IMR-90 (cell line): ENCODE measurements around the gene DNAH9. TPM values are rescaled to one million over a fixed set of nuclear protein-coding genes. Genes with fewer than 3 reads are reported as not detected.

Source experiments
- ATAC-seq: fragments of 200-7000 bp; cut with Tn5 transposase; 2 replicates; pipeline ENCODE4 v1.9.1; 2020; ENCODE audit warnings: low read depth, mild to moderate bottlenecking, moderate library complexity
- BruUV-seq: library from RNA; stranded (reverse); fragments of 400-500 nt; replicated peaks from 2 replicates; lab custom pipeline; 2021; lab: Mats Ljungman, UMichigan
- CTCF ChIA-PET: fragments of 300-600 bp; formaldehyde crosslinking; extraction: SDS; loops from one replicate; lab custom pipeline; 2021; ENCODE audit warnings: antibody characterized with exemption; lab: Yijun Ruan, JAX
- POLR2A ChIA-PET: fragments of 300-600 bp; sonication (Branson Sonifier 250); formaldehyde crosslinking; loops from one replicate; lab custom pipeline; 2022; ENCODE audit warnings: antibody characterized with exemption; ENCODE audit not compliant: unreplicated experiment; lab: Charles Lee
- DNase-seq: peaks from one replicate; pipeline ENCODE4 v3.0.0; 2013
- H2AFZ ChIP-seq: replicated peaks from 2 replicates; pipeline ENCODE3; 2013; ENCODE audit warnings: low read length, mild to moderate bottlenecking; ENCODE audit not compliant: poor library complexity
- H2AK5ac ChIP-seq: 2 replicates; pipeline ENCODE4 v1.6.1; 2013; ENCODE audit warnings: low read depth, low read length, inconsistent platforms
- H2AK9ac ChIP-seq: replicated peaks from 2 replicates; pipeline ENCODE3; 2013; ENCODE audit warnings: mild to moderate bottlenecking, low read depth, low read length, moderate library complexity; ENCODE audit not compliant: poor library complexity
- H2BK120ac ChIP-seq: 2 replicates; pipeline ENCODE4 v1.6.1; 2013; ENCODE audit warnings: low read depth, low read length, inconsistent platforms
- H2BK15ac ChIP-seq: 3 replicates; pipeline ENCODE4 v1.6.1; 2013; ENCODE audit warnings: low read depth, low read length, inconsistent platforms
- H2BK20ac ChIP-seq: 2 replicates; pipeline ENCODE4 v1.6.1; 2013; ENCODE audit warnings: low read depth, mild to moderate bottlenecking, inconsistent platforms, low read length, moderate library complexity
- H2BK5ac ChIP-seq: 2 replicates; pipeline ENCODE4 v1.6.1; 2013; ENCODE audit warnings: mild to moderate bottlenecking, low read depth, low read length, inconsistent platforms; ENCODE audit not compliant: poor library complexity, severe bottlenecking
- H3K14ac ChIP-seq: replicated peaks from 2 replicates; pipeline ENCODE4 v1.6.1; 2013; ENCODE audit warnings: low read depth, low read length, inconsistent platforms
- H3K18ac ChIP-seq: 2 replicates; pipeline ENCODE4 v1.6.1; 2013; ENCODE audit warnings: low read depth, low read length, control low read depth
- H3K23ac ChIP-seq: 2 replicates; pipeline ENCODE4 v1.6.1; 2013; ENCODE audit warnings: low read depth, low read length, inconsistent platforms
- H3K27ac ChIP-seq: 2 replicates; pipeline ENCODE4 v1.5.1; 2013; ENCODE audit warnings: mild to moderate bottlenecking, control low read depth, low read length; ENCODE audit not compliant: insufficient read depth
- H3K27me3 ChIP-seq: 2 replicates; pipeline ENCODE4 v1.6.1; 2013; ENCODE audit warnings: low read length; ENCODE audit not compliant: control insufficient read depth, insufficient read depth
- H3K36me3 ChIP-seq: 2 replicates; pipeline ENCODE4 v1.6.1; 2013; ENCODE audit warnings: low read length, mixed read lengths; ENCODE audit not compliant: control insufficient read depth, insufficient read depth
- H3K4ac ChIP-seq: 2 replicates; pipeline ENCODE4 v1.6.1; 2013; ENCODE audit warnings: low read depth, low read length, inconsistent platforms
- H3K4me1 ChIP-seq: 2 replicates; pipeline ENCODE4 v1.6.1; 2013; ENCODE audit warnings: low read length, mixed read lengths; ENCODE audit not compliant: control insufficient read depth, insufficient read depth
- H3K4me2 ChIP-seq: 2 replicates; pipeline ENCODE4 v1.6.1; 2013; ENCODE audit warnings: low read depth, mild to moderate bottlenecking, control low read depth, low read length, moderate library complexity
- H3K4me3 ChIP-seq: 2 replicates; pipeline ENCODE4 v1.5.1; 2013; ENCODE audit warnings: low read depth, mild to moderate bottlenecking, control low read depth, low read length, moderate library complexity; ENCODE audit not compliant: insufficient read depth
- H3K56ac ChIP-seq: 2 replicates; pipeline ENCODE4 v1.6.1; 2013; ENCODE audit warnings: low read length, inconsistent platforms; ENCODE audit not compliant: insufficient read depth; ENCODE audit errors: extremely low read depth
- H3K79me1 ChIP-seq, 2 experiments: 2 replicates each; pipeline ENCODE4 v1.6.1; 2013; ENCODE audit warnings: low read length in 2 of 2, inconsistent platforms in 1 of 2, low read depth in 1 of 2
- H3K9ac ChIP-seq: 2 replicates; pipeline ENCODE4 v1.6.1; 2013; ENCODE audit warnings: low read depth, low read length, control low read depth
- H3K9me1 ChIP-seq: 2 replicates; pipeline ENCODE4 v1.6.1; 2013; ENCODE audit warnings: low read length, inconsistent platforms; ENCODE audit not compliant: insufficient read depth
- H3K9me3 ChIP-seq: 2 replicates; pipeline ENCODE4 v1.6.1; 2013; ENCODE audit warnings: low read length; ENCODE audit not compliant: control insufficient read depth, insufficient read depth
- H4K20me1 ChIP-seq: 2 replicates; pipeline ENCODE4 v1.6.1; 2013; ENCODE audit warnings: low read length, inconsistent platforms; ENCODE audit not compliant: insufficient read depth
- H4K5ac ChIP-seq: 2 replicates; pipeline ENCODE4 v1.6.1; 2013; ENCODE audit warnings: mild to moderate bottlenecking, low read depth, low read length, control low read depth
- H4K8ac ChIP-seq, 2 experiments: 2 replicates each; pipeline ENCODE4 v1.6.1; 2013; ENCODE audit warnings: low read depth in 2 of 2, low read length in 2 of 2, control low read depth in 1 of 2, inconsistent platforms in 1 of 2
- H4K91ac ChIP-seq: 2 replicates; pipeline ENCODE4 v1.6.1; 2013; ENCODE audit warnings: low read depth, low read length, inconsistent platforms; ENCODE audit not compliant: insufficient read depth
- CEBPB ChIP-seq: IDR thresholded peaks from 2 replicates; pipeline ENCODE4 v1.6.1; 2012; ENCODE audit warnings: low read depth, low read length, improper control_type of control experiment
- MXI1 ChIP-seq: IDR thresholded peaks from 2 replicates; pipeline ENCODE4 v1.6.1; 2012; ENCODE audit warnings: low read depth, mild to moderate bottlenecking, low read length, moderate library complexity, borderline replicate concordance
- RAD21 ChIP-seq: IDR thresholded peaks from 2 replicates; pipeline ENCODE4 v1.6.1; 2012; ENCODE audit warnings: low read length, improper control_type of control experiment
- SMC3 ChIP-seq: fragments of 150-350 bp; IDR thresholded peaks from 2 replicates; pipeline ENCODE4 v1.6.1; 2016; ENCODE audit warnings: low read depth, mild to moderate bottlenecking, antibody characterized with exemption, low read length, moderate library complexity
- WGBS, 2 experiments: methylation state at CpG; one replicate each; pipeline versions ENCODE4 v1.1.5 to v1.1.7; 2013; ENCODE audit warnings: missing lambda C conversion rate in 2 of 2; ENCODE audit not compliant: insufficient read length in 1 of 2; ENCODE audit errors: extremely low coverage in 2 of 2; 5-methylcytosine and 5-hydroxymethylcytosine counted together
- dilution Hi-C: fragments of 300-500 bp; cut with HindIII; formaldehyde crosslinking; loops from one replicate; pipeline ENCODE4 v1.14.3; 2018; ENCODE audit warnings: low sequenced_read_pairs; ENCODE audit not compliant: unreplicated experiment
- in situ Hi-C: fragments of 300-500 bp; cut with MboI; formaldehyde crosslinking; loops from 3 replicates; pipeline ENCODE4 v1.14.3; 2019; ENCODE audit warnings: low sequenced_read_pairs, inconsistent platforms, mixed read lengths
- intact Hi-C: fragments of 100-400 bp; cut with micrococcal nuclease; formaldehyde crosslinking; loops from 2 replicates; pipeline ENCODE4 v1.10.0; 2022
- polyA plus RNA-seq, 3 experiments: library from polyadenylated mRNA; depleted of rRNA; stranded (reverse); fragments of >200 nt; gene quantifications; 2 replicates each; pipeline ENCODE4 v1.2.3, GENCODE V29; 2012; ENCODE audit warnings: low replicate concordance in 1 of 3
- total RNA-seq: library from RNA; depleted of rRNA; stranded (reverse); fragments of >200 nt; gene quantifications from 2 replicates; pipeline ENCODE4 v1.2.3, GENCODE V29; 2012
- TF ChIP-seq, protein P1 (sequence below): fragments of 150-350 bp; IDR thresholded peaks from 2 replicates; pipeline ENCODE4 v1.6.1; 2017; ENCODE audit warnings: mild to moderate bottlenecking, antibody characterized with exemption, low read length, low read depth

Gene DNAH9
- total and polyA plus RNA-seq, 2 of the 4 experiments (the other 2 are of a cell fraction), result not detected

- TF ChIP-seq SMC3, result no peak
- TF ChIP-seq CEBPB, result no peak
- TF ChIP-seq MXI1, result no peak
- TF ChIP-seq, protein P1, sequence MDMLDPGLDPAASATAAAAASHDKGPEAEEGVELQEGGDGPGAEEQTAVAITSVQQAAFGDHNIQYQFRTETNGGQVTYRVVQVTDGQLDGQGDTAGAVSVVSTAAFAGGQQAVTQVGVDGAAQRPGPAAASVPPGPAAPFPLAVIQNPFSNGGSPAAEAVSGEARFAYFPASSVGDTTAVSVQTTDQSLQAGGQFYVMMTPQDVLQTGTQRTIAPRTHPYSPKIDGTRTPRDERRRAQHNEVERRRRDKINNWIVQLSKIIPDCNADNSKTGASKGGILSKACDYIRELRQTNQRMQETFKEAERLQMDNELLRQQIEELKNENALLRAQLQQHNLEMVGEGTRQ, result no peak
- TF ChIP-seq RAD21, result no peak
- DNase-seq, result no peak
- dilution Hi-C loops, result no loop called here
- Histone ChIP-seq H3K9me3 (peaks cover 27% of the 10 kb centered on the region), H3K36me3 (no peaks in the 10 kb centered on the region), H3K9ac (no peak overlapping the region), H4K20me1 (no peaks in the 10 kb centered on the region), H3K4me2 (no peak overlapping the region), H2BK15ac (no peak overlapping the region), H3K4ac (no peak overlapping the region), H4K5ac (no peak overlapping the region), H3K23ac (no peak overlapping the region), H4K8ac (no peak overlapping the region), H3K79me1 (no peaks in the 10 kb centered on the region), H3K9me1 (no peaks in the 10 kb centered on the region), H3K14ac (no peak overlapping the region), H3K4me3 (no peak overlapping the region), H2BK120ac (no peak overlapping the region), H3K27ac (no peak overlapping the region), H3K56ac (no peak overlapping the region), H4K91ac (no peak overlapping the region), H3K27me3 (no peaks in the 10 kb centered on the region), H2AFZ (no peak overlapping the region), H2AK5ac (no peak overlapping the region), H3K18ac (no peak overlapping the region), H2AK9ac (no peak overlapping the region), H3K4me1 (no peaks in the 10 kb centered on the region), H2BK20ac (no peak overlapping the region), H2BK5ac (no peak overlapping the region)
- ChIA-PET CTCF (no interaction called here), POLR2A (no interaction called here)
- no TSS peak for BruUV-seq
- no peak for ATAC-seq
- intact Hi-C loops, result no loop called here
- no CpG with 5 or more reads among the region's 2 CpGs for WGBS, 2 experiments
- in situ Hi-C loops, result no loop called here
Measured at GRCh38 chr17:11720816-11721215, 122.5 kb downstream of the DNAH9 start.
